Measurements from ENCODE around the gene EFR3B.

Gene EFR3B

DNA sequence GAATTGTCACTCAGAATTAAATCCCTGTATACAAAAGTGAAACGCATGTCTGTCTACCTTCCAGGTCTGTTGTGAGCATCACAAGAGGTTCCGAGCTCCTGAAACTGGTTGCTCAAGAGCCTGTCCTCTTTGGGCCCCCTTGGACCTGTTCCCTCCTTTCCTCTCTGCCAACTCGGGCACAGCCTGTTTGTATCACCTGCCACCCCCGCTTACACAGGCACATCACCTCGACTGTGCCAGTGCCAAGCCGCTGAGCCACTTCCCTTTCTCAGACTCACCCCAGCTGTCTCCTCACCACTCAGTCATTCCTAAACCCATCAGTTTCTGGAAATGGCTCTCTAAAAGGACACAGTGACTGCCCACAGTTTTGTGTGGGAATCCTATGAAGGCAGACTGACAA lies 3.1 kb downstream of the EFR3B start:
- Histone ChIP-seq H3K4me1 (no peaks in the 10 kb centered on the region), H3K4me3 (ENCODE audit: low read depth, low read length) (no peak overlapping the region), H3K36me3 (no peaks in the 10 kb centered on the region), H3K27me3 (no peaks in the 10 kb centered on the region), H3K9me3 (no peaks in the 10 kb centered on the region)
- no peak for DNase-seq
- TF ChIP-seq, protein P1, sequence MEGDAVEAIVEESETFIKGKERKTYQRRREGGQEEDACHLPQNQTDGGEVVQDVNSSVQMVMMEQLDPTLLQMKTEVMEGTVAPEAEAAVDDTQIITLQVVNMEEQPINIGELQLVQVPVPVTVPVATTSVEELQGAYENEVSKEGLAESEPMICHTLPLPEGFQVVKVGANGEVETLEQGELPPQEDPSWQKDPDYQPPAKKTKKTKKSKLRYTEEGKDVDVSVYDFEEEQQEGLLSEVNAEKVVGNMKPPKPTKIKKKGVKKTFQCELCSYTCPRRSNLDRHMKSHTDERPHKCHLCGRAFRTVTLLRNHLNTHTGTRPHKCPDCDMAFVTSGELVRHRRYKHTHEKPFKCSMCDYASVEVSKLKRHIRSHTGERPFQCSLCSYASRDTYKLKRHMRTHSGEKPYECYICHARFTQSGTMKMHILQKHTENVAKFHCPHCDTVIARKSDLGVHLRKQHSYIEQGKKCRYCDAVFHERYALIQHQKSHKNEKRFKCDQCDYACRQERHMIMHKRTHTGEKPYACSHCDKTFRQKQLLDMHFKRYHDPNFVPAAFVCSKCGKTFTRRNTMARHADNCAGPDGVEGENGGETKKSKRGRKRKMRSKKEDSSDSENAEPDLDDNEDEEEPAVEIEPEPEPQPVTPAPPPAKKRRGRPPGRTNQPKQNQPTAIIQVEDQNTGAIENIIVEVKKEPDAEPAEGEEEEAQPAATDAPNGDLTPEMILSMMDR (IDR thresholded peaks at IDR 0.05; ENCODE audit: low read depth, low read length), result no peak

DNA sequence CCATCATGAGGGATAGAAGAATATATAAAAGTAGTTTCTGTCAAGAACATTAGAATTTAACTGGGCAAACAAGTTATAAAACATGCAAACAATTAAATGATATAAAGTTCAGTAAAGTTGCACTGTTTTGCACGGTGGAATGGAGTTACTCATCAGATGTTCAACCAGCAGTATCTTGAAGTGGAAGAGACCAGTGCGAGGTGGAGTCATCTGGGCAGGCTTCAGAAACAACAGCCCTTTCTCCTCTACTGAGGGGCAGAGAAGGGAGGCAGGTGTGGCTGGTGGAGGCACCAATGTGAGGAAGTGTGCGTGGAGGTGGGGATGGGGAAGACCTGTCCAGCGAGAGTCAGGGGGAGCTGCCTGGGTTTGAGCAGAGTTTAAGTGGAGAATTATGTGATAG lies 7.5 kb downstream of the EFR3B start:
- Histone ChIP-seq H3K4me3 (ENCODE audit: low read depth, low read length) (no peak overlapping the region), H3K9me3 (no peaks in the 10 kb centered on the region; the same call in 1 of the 2 replicates), H3K4me1 (no peaks in the 10 kb centered on the region), H3K36me3 (no peaks in the 10 kb centered on the region), H3K27me3 (no peaks in the 10 kb centered on the region)
- TF ChIP-seq, protein P1 (IDR thresholded peaks at IDR 0.05; ENCODE audit: low read depth, low read length), result no peak
- no peak for DNase-seq

DNA sequence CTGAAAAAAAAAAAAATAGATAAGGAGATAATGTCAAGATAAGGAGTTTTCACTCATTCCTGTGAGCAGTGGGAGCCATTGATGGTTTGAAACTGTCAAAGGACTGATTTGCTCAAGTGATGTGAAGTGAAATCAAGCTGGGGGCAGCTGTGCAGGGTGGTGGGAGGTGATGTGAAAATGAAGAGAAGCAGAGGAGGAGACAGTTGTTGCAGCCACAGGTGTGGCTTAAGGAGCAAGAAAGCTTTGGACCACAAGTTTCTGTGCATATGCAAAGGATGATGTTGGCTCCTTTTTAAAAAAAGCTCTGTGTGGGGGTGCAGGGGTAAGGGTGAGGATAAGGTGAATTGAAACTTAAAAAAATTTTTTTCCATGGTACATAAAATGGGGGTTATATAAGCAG lies 8.3 kb downstream of the EFR3B start:
- H3K9me3 ChIP-seq, result no peaks in the 10 kb centered on the region; the same call in 1 of the 2 replicates
- no peaks in the 10 kb centered on the region for H3K36me3 ChIP-seq
- H3K4me3 ChIP-seq (ENCODE audit: low read depth, low read length), result no peak overlapping the region
- H3K4me1 ChIP-seq, result no peaks in the 10 kb centered on the region
- TF ChIP-seq, protein P1 (IDR thresholded peaks at IDR 0.05; ENCODE audit: low read depth, low read length), result no peak
- H3K27me3 ChIP-seq, result no peaks in the 10 kb centered on the region
- DNase-seq, result no peak

DNA sequence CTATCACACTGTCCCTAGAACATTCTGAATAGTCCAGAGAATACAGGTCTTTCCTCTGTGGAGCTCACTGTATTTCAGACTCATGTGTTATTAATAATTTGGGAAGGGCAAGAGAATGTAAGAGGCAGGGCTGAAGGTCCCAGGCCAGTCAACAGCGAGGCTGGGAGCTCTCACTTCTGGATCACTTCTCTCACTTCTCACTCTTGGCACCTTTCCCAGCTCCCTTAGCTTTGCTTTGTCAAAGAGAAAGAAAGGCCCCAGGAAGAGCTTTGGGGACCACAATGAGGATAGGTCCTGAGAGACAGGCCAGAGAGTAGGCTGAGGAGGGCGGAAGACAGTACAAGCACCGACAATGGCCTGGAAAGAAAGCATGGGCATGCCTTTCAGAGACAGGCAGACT lies 11.2 kb downstream of the EFR3B start:
- Histone ChIP-seq H3K36me3 (no peaks in the 10 kb centered on the region), H3K4me3 (ENCODE audit: low read depth, low read length) (no peak overlapping the region), H3K9me3 (no peaks in the 10 kb centered on the region; the same call in 1 of the 2 replicates), H3K4me1 (no peaks in the 10 kb centered on the region), H3K27me3 (no peaks in the 10 kb centered on the region)
- TF ChIP-seq, protein P1 (IDR thresholded peaks at IDR 0.05; ENCODE audit: low read depth, low read length), result no peak
- DNase-seq, result no peak

DNA sequence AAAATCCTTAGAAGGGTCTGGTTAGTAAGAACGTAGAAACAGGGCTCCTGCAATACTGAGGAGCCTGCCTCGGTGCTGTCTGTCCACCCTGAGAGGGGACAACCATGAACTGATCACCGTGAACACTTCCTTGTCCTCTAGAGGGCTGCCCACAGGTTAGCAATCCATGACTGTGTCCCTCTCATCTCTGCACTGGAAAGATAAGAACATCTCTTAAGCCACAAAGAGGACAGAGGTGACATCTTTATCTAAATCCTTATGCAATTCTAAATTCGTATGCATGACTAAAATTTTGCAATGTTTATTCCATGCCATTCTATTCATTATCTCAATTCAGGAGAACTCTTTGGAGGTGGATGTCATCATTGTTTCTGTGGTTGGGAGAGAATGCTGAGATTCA lies 12.8 kb downstream of the EFR3B start:
- TF ChIP-seq, protein P1 (IDR thresholded peaks at IDR 0.05; ENCODE audit: low read depth, low read length), result no peak
- DNase-seq, result no peak
- no peaks in the 10 kb centered on the region for H3K27me3 ChIP-seq

DNA sequence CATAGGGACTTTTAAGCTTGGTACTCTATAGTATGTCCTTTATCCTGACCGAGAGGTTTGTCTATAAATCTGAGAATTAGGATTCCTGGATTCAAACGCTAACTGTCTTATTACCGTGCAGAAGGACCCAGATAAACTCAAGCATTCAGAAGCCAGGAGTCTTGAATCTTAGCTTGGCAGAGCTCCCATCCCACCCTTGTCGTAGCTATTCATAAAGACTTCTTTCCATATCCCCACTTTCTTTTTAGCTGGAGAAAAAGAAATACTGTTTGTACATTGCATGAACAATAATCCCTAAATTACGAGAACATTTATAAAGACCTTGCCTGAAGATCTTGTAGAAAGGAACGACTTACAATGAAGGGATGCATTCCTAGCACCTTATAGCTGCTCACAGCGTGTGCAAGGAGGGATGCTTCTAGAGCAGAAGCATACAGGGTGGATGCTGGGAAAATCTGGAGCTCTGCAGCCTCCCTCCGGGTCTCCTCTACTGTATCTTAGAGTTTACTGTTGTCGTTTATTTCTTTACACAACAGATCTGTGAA lies 13.6 kb downstream of the EFR3B start:
- Histone ChIP-seq H3K36me3 (no peaks in the 10 kb centered on the region), H3K4me1 (no peaks in the 10 kb centered on the region), H3K9me3 (no peaks in the 10 kb centered on the region; the same call in 1 of the 2 replicates), H3K27me3 (no peaks in the 10 kb centered on the region), H3K4me3 (ENCODE audit: low read depth, low read length) (no peak overlapping the region)
- DNase-seq, result no peak
- TF ChIP-seq, protein P1 (IDR thresholded peaks at IDR 0.05; ENCODE audit: low read depth, low read length), result no peak

More for the DNA sequence above, 12.8 kb downstream of the EFR3B start:
- Histone ChIP-seq H3K36me3 (no peaks in the 10 kb centered on the region), H3K4me1 (no peaks in the 10 kb centered on the region), H3K4me3 (ENCODE audit: low read depth, low read length) (no peak overlapping the region), H3K9me3 (no peaks in the 10 kb centered on the region; the same call in 1 of the 2 replicates)
